ENCODE results near the gene ZNF24.

Gene ZNF24

DNA sequence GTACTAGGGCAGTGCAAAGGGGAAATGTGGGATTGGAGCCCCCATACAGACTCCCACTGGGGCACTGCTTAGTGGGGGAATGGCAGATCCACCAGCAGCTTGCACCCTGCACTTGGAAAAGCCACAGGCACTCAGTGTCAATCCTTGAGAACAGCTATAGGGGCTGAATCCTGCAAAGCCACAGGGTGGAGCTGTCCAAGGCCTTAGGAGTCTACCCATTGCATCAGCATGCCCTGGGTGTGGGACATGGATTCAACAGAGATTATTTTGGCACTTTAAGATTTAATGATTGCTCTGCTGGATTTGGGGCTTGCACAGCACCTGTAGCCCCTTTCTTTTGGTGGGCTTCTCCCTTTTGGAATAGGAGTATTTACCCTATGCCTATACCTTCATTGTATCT lies 8.6 kb upstream of the ZNF24 start:
- DNase-seq: no peak

GRCh38 chr18:35352283-35352682 lies 8.1 kb upstream of the ZNF24 start:
- no peak for DNase-seq

- no peak for DNase-seq
These were observed 3.8 kb upstream of the ZNF24 start for GRCh38 chr18:35348001-35348400.

GRCh38 chr18:35345950-35346349 lies 1.7 kb upstream of the ZNF24 start:
- no peak for DNase-seq

DNA sequence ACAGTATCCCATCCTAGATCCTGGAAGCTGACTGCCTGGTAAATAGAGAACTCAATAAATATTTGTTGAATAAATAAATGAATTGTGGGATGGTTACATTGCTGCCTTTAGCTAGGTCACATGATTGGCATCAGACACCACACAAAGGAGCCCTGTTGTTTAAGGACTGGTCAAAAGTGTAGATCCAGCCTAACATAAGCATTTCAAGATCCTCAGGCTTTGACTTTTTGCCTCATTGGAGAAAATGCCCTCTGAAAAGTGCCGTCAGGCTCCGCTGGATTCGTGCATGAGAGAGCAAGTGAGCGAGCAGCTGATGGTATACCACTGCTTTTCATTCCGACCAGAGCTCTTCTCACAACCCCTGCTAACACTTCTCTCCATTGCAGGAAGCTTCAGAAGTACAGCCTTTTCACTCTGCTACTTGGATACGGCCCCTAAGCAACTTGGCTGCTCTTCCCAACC lies 1.3 kb upstream of the ZNF24 start:
- no peak for DNase-seq

DNA sequence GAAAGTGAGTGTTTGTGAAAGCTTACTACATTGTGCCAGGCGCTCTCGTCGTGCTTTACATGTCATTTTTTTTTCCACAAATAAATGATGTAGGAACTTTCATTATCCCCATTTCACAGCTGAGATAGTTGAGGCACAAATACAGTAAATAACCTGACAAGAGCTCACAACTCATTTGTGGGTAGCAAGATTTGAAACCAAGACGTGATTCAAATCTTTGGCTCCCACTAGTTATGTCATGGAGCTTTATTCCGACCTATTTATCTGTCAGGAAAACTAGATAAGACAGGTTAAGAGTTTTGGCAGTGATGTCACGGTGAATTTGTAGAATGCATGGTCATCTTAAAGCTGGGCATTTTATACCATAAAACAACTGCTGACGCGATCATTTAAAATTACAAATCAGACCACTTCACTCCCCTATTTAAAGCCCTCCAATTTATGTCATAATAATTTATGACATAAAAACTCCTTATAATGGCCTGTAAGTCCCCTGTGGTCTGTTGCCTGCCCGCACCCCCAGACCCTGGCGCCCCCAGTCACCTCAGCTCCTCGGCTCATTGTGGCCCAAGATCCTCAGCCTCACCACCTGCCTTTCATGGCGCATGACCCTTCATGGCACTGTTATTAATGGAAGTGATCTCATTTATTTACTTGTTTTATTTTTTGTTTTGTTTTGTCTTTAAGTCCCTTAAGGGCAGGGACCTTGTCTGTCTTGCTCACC lies 678 bp upstream of the ZNF24 start:
- DNase-seq: no peak

GRCh38 chr18:35343488-35343935 lies 708 bp downstream of the ZNF24 start:
- DNase-seq: no peak

DNA sequence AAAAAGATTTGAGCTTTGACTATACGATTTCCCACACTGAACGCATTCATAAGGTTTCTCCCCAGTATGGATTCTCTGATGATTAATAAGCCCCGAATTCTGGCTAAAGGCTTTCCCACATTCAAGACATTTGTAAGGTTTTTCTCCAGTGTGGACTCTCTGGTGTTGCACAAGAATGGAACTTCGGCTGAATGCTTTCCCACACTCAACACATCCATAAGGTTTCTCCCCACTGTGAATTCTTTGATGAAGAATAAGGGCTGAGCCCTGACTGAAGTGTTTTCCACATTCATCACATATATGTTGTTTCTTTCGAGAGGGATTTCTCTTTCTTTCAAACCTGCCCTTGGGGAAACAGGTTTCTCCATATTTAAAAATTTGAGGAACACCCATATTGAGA lies 6.9 kb downstream of the ZNF24 start:
- DNase-seq: no peak

DNA sequence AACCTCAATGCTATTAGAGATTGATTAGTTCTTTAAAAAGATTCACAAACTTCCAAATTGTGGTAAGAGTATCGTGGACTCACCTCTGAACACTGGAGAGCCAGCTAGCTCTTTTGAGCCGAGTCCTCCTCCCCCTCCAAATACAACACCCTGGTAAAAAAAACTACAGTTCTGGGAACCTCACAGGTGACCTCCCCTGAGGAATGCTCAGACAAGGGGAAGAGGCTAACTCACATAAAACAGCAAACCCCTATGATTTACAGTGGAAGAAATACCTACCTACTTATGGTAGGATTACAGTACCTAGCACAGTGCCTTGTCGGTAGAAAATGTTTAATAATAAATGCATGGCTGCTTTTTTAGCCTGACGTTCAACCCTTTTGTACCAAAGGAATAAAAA lies 8.4 kb downstream of the ZNF24 start:
- no peak for DNase-seq

DNA sequence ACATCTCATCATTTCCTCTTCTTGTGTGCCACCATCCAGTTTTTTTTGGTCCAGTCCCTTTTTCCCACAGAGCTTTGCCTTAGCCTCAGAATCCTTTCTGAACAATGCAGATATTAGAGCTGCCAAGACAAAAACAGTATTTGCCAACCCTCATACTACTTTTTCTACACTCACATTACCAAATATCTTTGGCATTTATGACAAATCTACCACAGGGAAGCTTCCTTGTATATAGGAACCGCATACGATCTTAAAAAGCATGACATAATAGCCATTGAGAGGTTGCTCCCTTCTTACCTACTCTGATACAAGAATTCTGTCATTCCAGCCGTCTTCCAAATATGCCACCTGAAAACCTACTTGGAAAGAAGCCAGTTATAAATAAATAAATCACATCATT lies 9.4 kb downstream of the ZNF24 start:
- no peak for DNase-seq

DNA sequence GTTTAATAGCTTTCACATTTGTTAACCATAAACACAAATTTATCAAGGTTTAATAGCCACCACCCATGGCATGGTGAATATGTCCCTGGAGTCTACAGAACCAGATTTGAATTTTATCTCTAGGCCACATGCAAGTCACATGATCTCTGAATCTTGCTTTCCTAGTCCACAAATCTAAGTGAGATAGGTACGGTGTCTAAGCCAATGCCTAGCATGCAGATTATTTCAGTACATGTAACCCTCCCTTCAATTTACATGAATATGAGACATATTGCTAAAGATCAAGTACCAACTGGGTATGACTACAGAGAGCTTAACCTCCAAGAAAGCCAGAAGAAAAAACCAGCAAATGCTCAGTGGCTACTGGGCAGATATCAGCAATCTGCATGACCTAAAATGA lies 10.0 kb downstream of the ZNF24 start:
- DNase-seq: no peak

- DNase-seq: no peak
These were observed 12.7 kb downstream of the ZNF24 start for GRCh38 chr18:35331367-35332087.

GRCh38 chr18:35328868-35329267 lies 15.4 kb downstream of the ZNF24 start:
- DNase-seq: no peak

DNA sequence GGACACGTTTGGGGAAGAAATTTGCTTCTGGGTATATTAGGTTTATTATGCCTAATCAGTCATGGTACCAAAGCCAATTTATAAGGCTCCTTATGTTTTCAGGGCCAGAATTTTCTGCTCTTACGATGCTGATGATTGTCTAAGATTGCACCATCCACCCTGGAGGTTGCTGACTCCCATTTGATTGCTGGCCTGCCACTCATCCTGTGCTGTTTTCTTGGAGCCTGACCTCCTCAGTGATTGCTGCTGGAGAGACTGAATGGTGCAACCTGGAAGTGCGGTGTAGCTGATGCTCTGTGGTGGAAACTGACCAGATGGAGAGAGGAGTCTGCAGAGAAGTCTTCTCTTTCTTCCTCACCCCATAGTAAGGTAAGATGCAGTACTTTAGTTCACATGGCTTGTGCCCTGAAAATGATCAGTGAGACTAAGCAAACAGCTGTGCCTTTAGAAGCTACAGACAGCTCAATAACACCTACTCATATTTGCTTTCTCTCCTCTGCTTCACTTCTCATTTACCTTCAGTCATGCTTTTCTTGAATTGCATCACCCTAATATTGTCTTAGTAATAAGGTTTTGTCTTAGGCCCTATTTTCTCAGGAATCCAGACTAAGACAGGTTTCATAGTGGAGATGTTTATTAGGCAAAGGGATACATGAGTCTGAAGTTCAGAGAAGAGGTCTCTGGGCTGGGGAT lies 17.4 kb downstream of the ZNF24 start:
- DNase-seq: no peak

- DNase-seq: no peak
These were observed 19.1 kb downstream of the ZNF24 start for GRCh38 chr18:35324926-35325655.

GRCh38 chr18:35322486-35323458 lies 21.4 kb downstream of the ZNF24 start:
- DNase-seq: no peak

DNA sequence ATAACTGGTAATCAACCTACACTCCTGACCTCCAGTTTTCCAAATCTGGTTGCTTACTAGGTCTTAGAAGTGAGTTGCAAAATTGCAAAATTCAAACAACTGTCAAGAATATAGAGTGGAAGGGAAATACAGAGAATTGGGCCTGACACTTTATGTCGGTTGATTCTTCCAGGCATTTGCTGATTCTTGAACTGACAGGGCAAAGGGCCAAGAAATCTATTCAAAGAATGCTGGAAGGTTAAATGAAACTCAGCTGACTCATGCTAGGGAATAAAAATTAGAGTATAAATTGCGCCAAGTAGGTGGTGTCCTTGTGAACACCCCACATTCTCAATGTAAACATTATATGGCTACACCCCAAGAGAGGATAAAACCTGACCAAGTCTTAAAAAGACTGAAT lies 32.7 kb downstream of the ZNF24 start:
- no peak for DNase-seq

DNA sequence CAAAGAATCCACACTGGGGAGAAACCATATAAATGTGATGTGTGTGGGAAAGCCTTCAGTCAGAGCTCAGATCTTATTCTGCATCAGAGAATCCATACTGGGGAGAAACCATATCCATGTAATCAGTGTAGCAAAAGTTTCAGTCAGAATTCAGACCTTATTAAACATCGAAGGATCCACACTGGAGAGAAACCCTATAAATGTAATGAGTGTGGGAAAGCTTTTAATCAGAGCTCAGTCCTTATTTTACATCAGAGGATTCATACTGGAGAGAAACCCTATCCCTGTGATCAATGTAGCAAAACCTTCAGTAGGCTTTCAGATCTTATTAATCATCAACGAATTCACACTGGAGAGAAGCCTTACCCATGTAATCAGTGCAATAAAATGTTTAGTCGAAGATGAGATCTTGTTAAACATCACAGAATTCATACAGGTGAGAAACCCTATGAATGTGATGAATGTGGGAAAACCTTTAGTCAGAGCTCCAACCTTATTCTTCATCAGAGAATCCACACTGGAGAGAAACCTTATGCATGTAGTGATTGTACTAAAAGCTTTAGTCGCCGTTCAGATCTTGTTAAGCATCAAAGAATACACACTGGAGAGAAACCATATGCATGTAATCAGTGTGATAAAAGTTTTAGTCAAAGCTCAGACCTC lies 37.5 kb downstream of the ZNF24 start:
- DNase-seq: no peak

- no peak for DNase-seq
These were observed 40.6 kb downstream of the ZNF24 start for GRCh38 chr18:35303610-35304009.

DNA sequence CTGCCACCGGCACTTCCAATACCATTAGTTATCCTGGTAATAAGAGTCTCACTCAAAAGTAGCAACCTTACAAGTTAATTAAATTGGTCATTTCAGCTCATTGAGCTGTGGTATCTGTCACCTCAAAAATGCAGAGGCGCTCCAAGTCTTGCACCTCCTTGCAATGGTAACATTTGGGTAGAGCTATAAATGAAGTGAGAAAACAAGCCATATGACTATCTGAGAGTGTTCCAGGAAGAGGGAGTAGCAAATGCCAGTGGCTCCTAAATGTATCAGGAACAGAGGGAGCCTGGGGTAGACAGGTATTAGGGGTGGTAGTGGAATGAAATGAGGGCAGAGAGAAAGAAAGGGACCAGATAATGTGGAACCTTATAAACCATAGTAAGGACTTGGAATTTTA lies 48.2 kb downstream of the ZNF24 start:
- DNase-seq: no peak

DNA sequence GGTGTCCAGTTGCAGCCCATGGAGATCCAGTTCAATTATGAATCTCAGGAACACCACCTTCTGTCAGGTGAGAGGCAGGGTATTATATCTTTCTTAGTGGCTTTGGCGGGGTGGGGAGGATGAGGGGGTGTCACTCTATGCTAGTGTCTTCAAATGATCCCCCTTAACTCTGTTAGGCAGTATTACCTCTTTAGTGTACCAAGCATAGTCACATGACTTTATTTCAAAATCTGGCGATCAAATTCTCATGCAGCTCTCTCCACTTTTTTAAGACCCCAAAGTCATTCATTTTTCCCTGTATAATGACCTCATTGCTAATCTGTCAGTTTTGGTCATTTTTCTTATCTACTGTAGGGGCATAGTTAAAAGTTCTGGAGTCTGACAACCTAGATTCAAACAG lies 53.1 kb downstream of the ZNF24 start:
- DNase-seq: no peak
